Neuronal stem cell (in vitro differentiated cells): ENCODE results near the gene FOXJ3.

Source experiments
- DNase-seq: peaks from one replicate; pipeline ENCODE4 v3.0.0-alpha.2; 2013; ENCODE audit warnings: low spot score
- H2AFZ ChIP-seq: one replicate; pipeline ENCODE4 v1.6.1; 2013; ENCODE audit warnings: mild to moderate bottlenecking, low read length, inconsistent platforms
- H2AK5ac ChIP-seq: 2 replicates; pipeline ENCODE4 v1.6.1; 2013; ENCODE audit warnings: low read depth, mild to moderate bottlenecking, inconsistent platforms, low read length, moderate library complexity, mixed read lengths
- H2BK120ac ChIP-seq: 2 replicates; pipeline ENCODE4 v1.6.1; 2013; ENCODE audit warnings: low read depth, mild to moderate bottlenecking, inconsistent platforms, low read length, moderate library complexity, mixed read lengths
- H2BK12ac ChIP-seq: one replicate; pipeline ENCODE4 v1.6.1; 2013; ENCODE audit warnings: low read length, inconsistent platforms
- H2BK15ac ChIP-seq: 2 replicates; pipeline ENCODE4 v1.6.1; 2013; ENCODE audit warnings: mild to moderate bottlenecking, low read length, inconsistent platforms, mixed read lengths
- H2BK5ac ChIP-seq: one replicate; pipeline ENCODE4 v1.6.1; 2013; ENCODE audit warnings: inconsistent platforms, mild to moderate bottlenecking, low read length, moderate library complexity
- H3K14ac ChIP-seq: one replicate; pipeline ENCODE4 v1.6.1; 2013; ENCODE audit warnings: low read length, inconsistent platforms
- H3K18ac ChIP-seq: 2 replicates; pipeline ENCODE4 v1.6.1; 2013; ENCODE audit warnings: low read length, inconsistent platforms
- H3K23ac ChIP-seq: 2 replicates; pipeline ENCODE4 v1.6.1; 2013; ENCODE audit warnings: low read depth, mild to moderate bottlenecking, mixed read lengths, low read length, inconsistent platforms; ENCODE audit not compliant: poor library complexity
- H3K27ac ChIP-seq: replicated peaks from 3 replicates; pipeline ENCODE4 v1.5.1; 2013; ENCODE audit warnings: low read length, inconsistent platforms
- H3K27me3 ChIP-seq, 3 experiments: 2 replicates each; pipeline ENCODE4 v1.6.1; 2013; ENCODE audit warnings: low read length in 3 of 3, mild to moderate bottlenecking in 2 of 3, inconsistent platforms in 1 of 3, low read depth in 1 of 3, mixed read lengths in 1 of 3, moderate library complexity in 1 of 3; ENCODE audit not compliant: control insufficient read depth in 3 of 3, insufficient read depth in 3 of 3
- H3K36me3 ChIP-seq, 2 donors: replicated peaks in 1 of 2; 2 replicates each; pipeline ENCODE4 v1.6.1; 2013; ENCODE audit warnings: low read length in 2 of 2; ENCODE audit not compliant: control insufficient read depth in 2 of 2, insufficient read depth in 2 of 2
- H3K4ac ChIP-seq: 2 replicates; pipeline ENCODE4 v1.6.1; 2013; ENCODE audit warnings: inconsistent platforms, mild to moderate bottlenecking, low read length, moderate library complexity
- H3K4me1 ChIP-seq, 2 donors: 1 replicate in 1 of 2; 2 replicates in 1 of 2; pipeline ENCODE4 v1.6.1; 2013; ENCODE audit warnings: low read length in 2 of 2, low read depth in 1 of 2; ENCODE audit not compliant: control insufficient read depth in 2 of 2, insufficient read depth in 1 of 2
- H3K4me2 ChIP-seq: one replicate; pipeline ENCODE4 v1.6.1; 2013; ENCODE audit warnings: mild to moderate bottlenecking, low read length, inconsistent platforms; ENCODE audit not compliant: insufficient read depth, poor library complexity, severe bottlenecking
- H3K4me3 ChIP-seq, 2 donors: 2 replicates each; pipeline ENCODE4 v1.5.1; 2013; ENCODE audit warnings: low read length in 2 of 2, mild to moderate bottlenecking in 2 of 2, inconsistent platforms in 1 of 2, moderate library complexity in 1 of 2
- H3K79me1 ChIP-seq: one replicate; pipeline ENCODE4 v1.6.1; 2013; ENCODE audit warnings: low read depth, mild to moderate bottlenecking, inconsistent platforms, low read length, moderate library complexity
- H3K9ac ChIP-seq: one replicate; pipeline ENCODE4 v1.6.1; 2013; ENCODE audit warnings: mild to moderate bottlenecking, low read depth, low read length, inconsistent platforms; ENCODE audit not compliant: poor library complexity
- H3K9me3 ChIP-seq, 2 donors: replicated peaks in 1 of 2; 2 replicates each; pipeline versions ENCODE3 to v1.6.1; 2013; ENCODE audit warnings: low read length in 2 of 2, mild to moderate bottlenecking in 2 of 2, inconsistent platforms in 1 of 2, low read depth in 1 of 2, mixed read lengths in 1 of 2, moderate library complexity in 1 of 2; ENCODE audit not compliant: control insufficient read depth in 2 of 2, insufficient read depth in 1 of 2
- H4K8ac ChIP-seq: one replicate; pipeline ENCODE4 v1.6.1; 2013; ENCODE audit warnings: low read depth, mild to moderate bottlenecking, inconsistent platforms, low read length, moderate library complexity
- H4K91ac ChIP-seq: one replicate; pipeline ENCODE4 v1.6.1; 2013; ENCODE audit warnings: low read length, low read depth, mild to moderate bottlenecking, inconsistent platforms; ENCODE audit not compliant: poor library complexity
- WGBS, 2 donors: extraction: QIAGEN DNeasy Blood & Tissue Kit; methylation state at CpG; one replicate each; pipeline ENCODE4 v1.1.7; 2013; ENCODE audit warnings: missing lambda C conversion rate in 2 of 2, mixed read lengths in 1 of 2; ENCODE audit not compliant: insufficient read length in 2 of 2, insufficient replicate concordance in 1 of 2; ENCODE audit errors: extremely low coverage in 2 of 2; 5-methylcytosine and 5-hydroxymethylcytosine counted together

FOXJ3 gene

DNA sequence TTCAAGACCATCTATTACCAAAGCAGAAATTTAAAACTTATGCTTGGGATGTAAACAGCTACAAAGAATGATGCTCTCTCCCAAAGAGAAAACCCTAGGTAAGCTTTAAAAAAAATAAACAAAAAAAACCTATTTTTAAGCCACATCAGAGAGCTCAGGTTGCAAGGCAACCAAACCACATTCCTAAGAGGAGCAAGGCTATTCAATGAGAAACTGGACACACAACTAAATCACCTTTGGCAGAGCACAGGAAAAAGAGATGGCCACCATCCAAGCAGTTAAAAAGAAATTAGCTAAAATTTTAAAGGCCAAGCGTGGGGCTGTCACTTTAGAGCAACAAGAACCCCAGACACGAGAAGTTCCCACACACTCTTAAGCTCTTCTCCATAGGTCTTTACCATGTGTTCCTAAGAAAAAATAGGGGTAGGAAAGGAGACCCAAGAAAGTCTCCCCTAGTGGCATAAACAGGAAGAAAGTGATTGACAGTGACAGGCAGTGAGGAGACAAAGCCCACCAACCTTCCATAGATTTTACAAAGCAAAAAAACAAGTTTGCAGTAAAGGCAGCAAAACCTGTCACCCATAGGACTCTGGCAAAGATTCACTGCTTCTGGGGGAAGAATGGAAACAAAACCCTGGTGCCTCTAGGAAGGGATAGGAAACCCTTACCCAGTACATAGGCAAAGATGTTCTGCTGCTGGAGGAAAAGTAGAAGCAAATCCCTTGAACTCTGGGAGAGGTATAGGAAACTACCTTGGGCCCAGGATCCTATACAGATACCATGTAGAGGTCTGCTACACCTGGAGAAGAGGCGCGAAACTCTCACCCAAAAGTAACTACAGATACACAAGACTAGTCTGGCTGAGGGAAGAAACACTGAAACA lies 68.5 kb downstream of the FOXJ3 start:
- H4K91ac ChIP-seq = no peak overlapping the region
- no peak overlapping the region for H3K27ac ChIP-seq
- H3K4me2 ChIP-seq = no peak overlapping the region
- H3K9ac ChIP-seq = no peak overlapping the region
- no peak for DNase-seq
- H4K8ac ChIP-seq = no peak overlapping the region
- no peak overlapping the region for H3K14ac ChIP-seq
- H3K79me1 ChIP-seq = no peaks in the 10 kb centered on the region
- no peak overlapping the region for H2BK12ac ChIP-seq
- WGBS, 2 donors = no CpG with 5 or more reads among the region's 4 CpGs
- no peak overlapping the region for H3K23ac ChIP-seq
- H3K27me3 ChIP-seq = no peaks in the 10 kb centered on the region
- no peak overlapping the region for H2BK5ac ChIP-seq
- H2AFZ ChIP-seq = no peak overlapping the region
- H3K18ac ChIP-seq = no peak overlapping the region
- no peak overlapping the region for H3K4me3 ChIP-seq
- H3K9me3 ChIP-seq = peaks cover 0 to 6% of the 10 kb centered on the region in 2 donors
- peaks cover 2 to 45% of the 10 kb centered on the region in 2 donors for H3K36me3 ChIP-seq
- H3K4me1 ChIP-seq = peaks cover 0 to 8% of the 10 kb centered on the region in 2 donors
- H2BK120ac ChIP-seq = no peak overlapping the region
- no peak overlapping the region for H2AK5ac ChIP-seq
- H2BK15ac ChIP-seq = no peak overlapping the region
- H3K4ac ChIP-seq = no peak overlapping the region

DNA sequence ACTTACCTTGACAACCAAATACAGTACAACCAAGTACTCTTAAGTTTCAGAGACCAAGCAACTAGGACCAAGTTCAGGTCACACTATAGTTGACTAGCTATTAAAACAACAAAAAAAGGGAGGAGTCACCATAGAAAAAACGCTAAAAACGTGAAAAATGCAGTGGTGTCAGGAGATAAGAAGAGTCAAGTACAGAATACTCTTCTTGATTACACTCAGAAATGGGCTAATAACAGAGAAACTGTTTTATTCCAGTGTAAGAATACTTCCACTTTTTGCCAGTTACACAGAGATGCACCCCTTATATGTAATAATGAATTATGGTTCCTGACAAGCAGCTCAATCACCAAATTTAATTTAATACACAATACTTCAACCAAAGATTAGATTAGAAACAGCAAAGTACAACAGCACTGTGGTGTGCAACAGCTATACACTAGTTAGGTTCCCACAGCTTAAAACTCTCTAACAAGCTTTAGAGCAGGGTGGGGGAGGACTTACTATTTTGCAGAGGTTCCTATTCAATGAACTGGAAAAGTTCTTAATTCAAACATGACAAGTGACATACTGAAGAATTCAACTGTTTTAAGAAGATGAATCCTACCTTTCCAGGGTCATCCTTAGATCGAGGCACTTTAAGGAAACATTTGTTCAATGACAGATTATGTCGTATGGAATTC lies 70.4 kb downstream of the FOXJ3 start:
- no peak overlapping the region for H4K91ac ChIP-seq
- H3K18ac ChIP-seq = no peak overlapping the region
- H3K14ac ChIP-seq = no peak overlapping the region
- H3K9ac ChIP-seq = no peak overlapping the region
- H3K4me2 ChIP-seq = no peak overlapping the region
- H2AK5ac ChIP-seq = no peak overlapping the region
- no peak overlapping the region for H3K27ac ChIP-seq
- no peak overlapping the region for H3K4me3 ChIP-seq
- H2BK5ac ChIP-seq = no peak overlapping the region
- H4K8ac ChIP-seq = no peak overlapping the region
- H2BK120ac ChIP-seq = no peak overlapping the region
- H3K4ac ChIP-seq = no peak overlapping the region
- H3K36me3 ChIP-seq = peaks cover 2 to 51% of the 10 kb centered on the region in 2 donors
- H3K27me3 ChIP-seq = no peaks in the 10 kb centered on the region
- DNase-seq = no peak
- no peak overlapping the region for H2BK12ac ChIP-seq
- WGBS, 2 donors = no CpG with 5 or more reads among the region's 4 CpGs
- no peak overlapping the region for H2AFZ ChIP-seq
- H3K9me3 ChIP-seq = peaks cover 0 to 6% of the 10 kb centered on the region in 2 donors
- H3K79me1 ChIP-seq = no peaks in the 10 kb centered on the region
- no peak overlapping the region for H3K23ac ChIP-seq
- H3K4me1 ChIP-seq = peaks cover 0 to 8% of the 10 kb centered on the region in 2 donors
- H2BK15ac ChIP-seq = no peak overlapping the region

DNA sequence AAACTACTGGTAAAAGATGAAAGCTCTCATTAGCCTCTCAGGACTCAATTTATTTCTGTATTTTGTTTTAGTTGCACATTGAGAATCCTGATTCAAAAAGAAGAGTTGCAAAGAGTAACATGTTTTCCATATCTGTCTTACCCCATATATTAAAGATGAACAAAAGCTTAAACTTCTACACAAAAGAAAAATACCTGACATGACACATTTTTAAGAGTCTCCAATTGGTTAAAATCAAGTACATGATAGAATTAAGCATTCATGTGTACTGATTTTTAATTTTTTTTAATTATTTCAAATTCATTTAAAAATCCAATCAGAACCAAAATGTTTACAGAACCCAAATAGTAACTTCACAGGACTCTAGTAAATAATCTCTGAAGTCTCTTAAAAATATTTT lies 72.0 kb downstream of the FOXJ3 start:
- no peak overlapping the region for H3K18ac ChIP-seq
- no peak overlapping the region for H2BK15ac ChIP-seq
- no peak overlapping the region for H3K4ac ChIP-seq
- no peak overlapping the region for H3K4me2 ChIP-seq
- peaks cover 0 to 8% of the 10 kb centered on the region in 2 donors for H3K4me1 ChIP-seq
- H2BK12ac ChIP-seq = no peak overlapping the region
- DNase-seq = no peak
- H3K79me1 ChIP-seq = no peaks in the 10 kb centered on the region
- no peak overlapping the region for H2AK5ac ChIP-seq
- no peak overlapping the region for H3K23ac ChIP-seq
- H3K27me3 ChIP-seq = no peaks in the 10 kb centered on the region
- no peak overlapping the region for H3K4me3 ChIP-seq
- no peak overlapping the region for H3K27ac ChIP-seq
- no peak overlapping the region for H2BK120ac ChIP-seq
- H4K8ac ChIP-seq = no peak overlapping the region
- H3K9ac ChIP-seq = no peak overlapping the region
- H2BK5ac ChIP-seq = no peak overlapping the region
- no peak overlapping the region for H4K91ac ChIP-seq
- no peak overlapping the region for H2AFZ ChIP-seq
- peaks cover 0 to 6% of the 10 kb centered on the region in 2 donors for H3K9me3 ChIP-seq
- H3K14ac ChIP-seq = no peak overlapping the region
- peaks cover 2 to 48% of the 10 kb centered on the region in 2 donors for H3K36me3 ChIP-seq

DNA sequence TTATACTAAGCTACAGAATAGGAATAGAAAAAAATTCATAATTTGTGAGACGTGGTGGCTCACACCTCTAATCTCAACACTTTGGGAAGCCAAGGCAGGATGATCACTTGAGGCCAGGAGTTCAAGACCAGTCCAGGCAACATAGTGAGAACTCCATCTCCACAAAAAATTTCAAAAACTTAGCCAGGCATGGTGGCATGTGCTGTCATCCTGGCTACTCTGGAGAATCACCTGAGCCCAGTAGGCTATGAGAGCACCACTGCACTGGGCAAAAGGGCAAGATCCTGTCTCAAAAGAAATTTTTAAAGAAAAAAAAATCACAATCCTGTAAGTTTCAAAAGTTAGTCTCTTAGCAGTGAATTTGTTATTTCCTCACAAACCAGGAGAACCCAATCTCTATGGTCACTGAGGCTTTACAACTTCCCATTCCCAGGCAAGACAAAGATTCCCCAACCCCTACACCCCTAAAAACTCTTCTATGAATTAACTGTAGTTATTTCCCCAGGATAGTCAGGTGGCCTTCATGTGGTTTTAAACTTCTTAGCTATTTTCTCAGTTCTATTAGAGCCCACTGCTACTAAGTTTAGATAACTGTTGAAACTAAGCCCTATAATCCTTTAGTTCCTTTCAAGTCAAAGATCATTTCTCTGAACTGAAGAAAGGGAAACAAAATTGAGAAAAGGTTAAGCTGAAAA lies 74.5 kb downstream of the FOXJ3 start:
- H3K23ac ChIP-seq = no peak overlapping the region
- no peak overlapping the region for H2AK5ac ChIP-seq
- no peak overlapping the region for H3K4ac ChIP-seq
- H3K14ac ChIP-seq = no peak overlapping the region
- DNase-seq = no peak
- no peak overlapping the region for H2BK5ac ChIP-seq
- H4K91ac ChIP-seq = no peak overlapping the region
- H3K9ac ChIP-seq = no peak overlapping the region
- WGBS, 2 donors = no CpG with 5 or more reads among the region's 1 CpG
- no peak overlapping the region for H4K8ac ChIP-seq
- H3K9me3 ChIP-seq = no peaks in the 10 kb centered on the region
- H3K4me2 ChIP-seq = no peak overlapping the region
- H3K27me3 ChIP-seq = no peaks in the 10 kb centered on the region
- H3K4me3 ChIP-seq = no peak overlapping the region
- H3K36me3 ChIP-seq = peaks cover 2 to 46% of the 10 kb centered on the region in 2 donors
- H2BK15ac ChIP-seq = no peak overlapping the region
- H3K18ac ChIP-seq = no peak overlapping the region
- H3K27ac ChIP-seq = no peak overlapping the region
- no peaks in the 10 kb centered on the region for H3K79me1 ChIP-seq
- H2BK12ac ChIP-seq = no peak overlapping the region
- no peak overlapping the region for H2AFZ ChIP-seq
- no peaks in the 10 kb centered on the region for H3K4me1 ChIP-seq
- H2BK120ac ChIP-seq = no peak overlapping the region
